Stimulated activated CD8-positive, alpha-beta memory T cell treated with anti-CD3 and anti-CD28 coated beads, Interleukin-4, amount 100 ng/mL, for 4 hours (primary cell): Measurements from ENCODE around the gene F7.
A peak's percentile ranks its signal among the peaks of the same experiment; 100 is the strongest.
"Not testable (repeated sequence)": the region's sequence is repeated elsewhere in the genome, so short reads cannot be mapped to it uniquely, and the experiment has no call there.

Experiments used
- DNase-seq, 2 donors: peaks; one replicate each; pipeline ENCODE4 v3.0.0-alpha.2; 2020; ENCODE audit warnings: low read depth in 2 of 2, low spot score in 1 of 2

F7 gene

DNA sequence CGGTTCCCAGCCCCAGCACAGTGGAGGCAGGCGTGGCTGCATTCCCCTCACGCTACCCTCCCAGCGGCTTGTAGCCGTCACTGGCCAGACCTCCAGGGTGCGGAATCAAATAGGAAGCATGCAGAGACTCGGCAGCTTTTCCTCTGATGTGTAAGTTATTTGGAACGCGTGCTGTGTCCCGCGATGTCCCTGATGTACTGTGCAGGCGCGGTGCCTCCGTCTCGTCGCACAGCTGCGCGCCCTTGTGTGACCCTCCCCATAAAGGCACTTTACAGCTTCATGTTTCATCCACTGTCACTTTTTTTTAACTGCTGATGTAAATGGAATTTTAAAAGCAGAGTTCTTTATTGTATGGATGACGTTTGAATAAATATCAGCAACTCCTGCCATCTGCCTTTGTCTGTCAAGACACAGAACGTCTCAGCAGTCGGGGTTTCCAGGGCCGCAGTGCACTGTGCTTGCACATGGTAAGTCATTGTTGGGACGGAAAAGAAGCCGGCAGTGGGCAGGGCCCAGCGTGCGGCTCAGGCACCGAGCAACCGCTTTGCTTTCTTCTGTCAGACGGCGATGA, 7.3 kb upstream of the F7 start:
- no peak for DNase-seq

DNA sequence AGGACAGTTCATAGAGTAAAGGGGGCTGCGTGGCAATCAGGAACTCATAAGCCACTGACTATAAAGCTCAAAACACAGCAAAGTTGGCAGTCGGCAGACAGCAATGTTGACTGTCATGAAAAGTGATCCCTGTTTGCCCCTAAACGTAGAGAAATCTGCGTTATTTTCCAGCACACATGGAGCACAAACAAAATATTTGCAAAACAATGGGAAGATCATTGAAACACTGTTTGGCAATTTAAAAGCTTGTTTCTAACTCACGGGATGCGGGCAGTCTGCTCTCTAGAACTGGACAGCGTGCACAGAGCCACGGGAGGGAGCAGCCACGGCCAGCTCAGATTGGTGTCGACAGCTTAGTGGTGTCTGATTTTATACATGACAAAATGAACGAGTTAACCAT, 6.4 kb upstream of the F7 start:
- DNase-seq: no peak

DNA sequence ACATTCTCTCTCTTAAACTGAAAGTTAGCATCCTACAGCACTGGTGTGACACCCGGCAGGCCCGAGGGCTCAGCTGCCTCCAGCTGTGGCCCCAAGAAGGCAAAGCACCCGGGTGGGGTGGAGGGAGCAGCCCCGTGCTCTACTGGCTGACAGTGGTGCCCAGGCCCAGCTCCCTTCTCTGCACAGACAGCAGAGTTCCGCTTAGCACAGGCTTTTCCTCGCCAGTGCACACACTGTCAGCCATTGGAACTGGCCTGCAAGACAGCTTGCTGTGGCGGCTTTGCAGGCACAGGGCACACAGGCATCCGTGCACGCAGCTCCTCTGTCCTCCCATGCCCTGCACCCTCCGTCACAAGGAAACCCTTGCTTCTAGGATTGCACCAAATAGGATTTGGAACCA, 3.3 kb upstream of the F7 start:
- not testable (repeated sequence) for DNase-seq

DNA sequence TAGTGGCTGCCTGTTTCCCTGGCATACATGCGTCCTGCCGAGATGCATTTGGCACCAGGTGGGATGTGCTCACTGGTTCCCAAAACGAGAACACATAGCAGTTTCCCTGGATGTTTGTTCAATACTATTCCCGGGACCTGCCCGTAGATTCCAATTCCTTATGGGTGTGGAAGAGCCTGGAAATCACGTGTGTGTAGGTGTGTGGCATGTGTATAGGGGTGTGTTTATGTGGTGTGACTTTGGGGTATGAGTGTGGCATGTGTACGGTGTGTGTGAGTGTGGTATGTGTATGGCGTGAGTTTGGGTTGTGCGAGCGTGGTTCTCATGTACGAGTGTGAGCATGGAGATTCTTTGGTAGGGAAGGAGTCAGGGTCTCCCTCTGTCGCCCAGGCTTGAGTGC, 2.9 kb upstream of the F7 start:
- no peak for DNase-seq

DNA sequence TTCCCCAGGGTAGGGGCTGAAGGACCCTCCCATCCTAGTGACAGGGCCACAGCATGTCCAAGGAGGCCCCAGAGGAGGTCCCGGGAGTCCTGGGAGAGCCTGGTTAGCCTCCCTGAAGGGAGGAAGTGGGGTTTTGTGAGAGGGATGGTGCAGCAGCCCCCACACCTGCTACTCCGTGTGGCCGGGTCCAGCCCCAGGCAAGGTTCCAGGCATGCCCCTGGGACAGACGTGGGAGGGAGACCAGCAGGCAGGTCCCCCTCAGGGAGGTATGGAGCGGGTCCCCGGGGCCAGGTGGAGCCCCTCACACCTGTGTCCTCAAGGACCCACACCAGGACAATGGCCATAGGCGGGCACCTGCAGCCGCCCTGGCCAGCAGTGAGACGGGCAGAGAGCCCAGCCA, 1.9 kb upstream of the F7 start:
- no peak for DNase-seq

DNA sequence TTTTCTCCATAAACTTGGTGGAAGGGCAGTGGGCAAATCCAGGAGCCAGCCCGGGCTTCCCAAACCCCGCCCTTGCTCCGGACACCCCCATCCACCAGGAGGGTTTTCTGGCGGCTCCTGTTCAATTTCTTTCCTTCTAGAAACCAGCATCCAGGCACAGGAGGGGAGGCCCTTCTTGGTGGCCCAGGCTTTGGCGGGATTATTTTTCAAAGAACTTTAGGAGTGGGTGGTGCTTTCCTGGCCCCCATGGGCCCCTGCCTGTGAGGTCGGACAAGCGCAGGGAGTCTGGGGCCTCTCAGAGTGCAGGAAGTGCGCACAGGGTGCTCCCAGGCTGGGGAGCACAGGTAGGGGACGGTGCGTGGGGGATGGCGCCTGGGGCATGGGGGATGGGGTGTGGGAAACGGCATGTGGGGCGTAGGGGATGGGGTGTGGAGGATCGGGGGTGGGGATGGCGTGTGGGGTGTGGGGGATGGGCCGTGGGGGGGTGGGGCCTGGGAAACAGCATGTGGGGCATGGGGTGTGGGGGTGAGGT, 396 bp downstream of the F7 start:
- no peak for DNase-seq

DNA sequence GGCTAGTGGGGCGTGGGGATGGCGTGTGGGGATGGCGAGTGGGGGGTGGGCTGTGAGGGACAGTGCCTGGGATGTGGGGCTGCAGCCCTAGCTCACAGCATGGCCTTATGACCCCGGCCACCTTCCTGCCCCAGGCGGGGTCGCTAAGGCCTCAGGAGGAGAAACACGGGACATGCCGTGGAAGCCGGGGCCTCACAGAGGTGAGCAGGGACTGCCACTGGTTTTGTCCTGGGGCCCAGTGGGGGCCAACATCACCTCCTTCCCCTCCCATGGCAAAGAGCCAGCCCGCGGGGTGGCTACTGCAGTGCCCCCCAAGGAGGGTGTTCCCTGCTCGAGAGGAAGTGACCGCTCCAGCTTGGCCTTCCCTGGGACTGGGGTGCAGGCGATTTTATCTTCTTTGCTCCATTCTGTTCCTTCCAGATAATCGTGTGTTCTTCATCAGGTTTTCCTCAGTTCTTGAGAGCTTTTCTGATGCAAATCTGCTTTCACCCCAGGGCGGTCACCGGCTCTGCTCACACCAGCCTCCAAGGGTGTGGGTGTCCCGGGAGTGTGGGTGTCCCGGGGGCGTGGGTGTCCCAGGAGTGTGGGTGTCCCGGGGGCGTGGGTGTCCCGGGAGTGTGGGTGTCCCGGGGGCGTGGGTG, 1.2 kb downstream of the F7 start:
- no peak for DNase-seq

DNA sequence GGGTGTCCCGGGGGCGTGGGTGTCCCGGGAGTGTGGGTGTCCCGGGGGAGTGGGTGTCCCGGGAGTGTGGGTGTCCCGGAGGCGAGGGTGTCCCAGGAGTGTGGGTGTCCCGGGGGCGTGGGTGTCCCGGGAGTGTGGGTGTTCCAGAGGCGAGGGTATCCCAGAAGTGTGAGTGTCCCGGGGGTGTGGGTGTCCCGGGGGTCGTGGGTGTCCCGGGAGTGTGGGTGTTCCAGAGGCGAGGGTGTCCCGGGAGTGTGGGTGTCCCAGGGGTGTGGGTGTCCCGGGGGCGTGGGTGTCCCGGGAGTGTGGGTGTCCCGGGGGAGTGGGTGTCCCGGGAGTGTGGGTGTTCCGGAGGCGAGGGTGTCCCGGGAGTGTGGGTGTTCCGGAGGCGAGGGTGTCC, 2.9 kb downstream of the F7 start:
- not testable (repeated sequence) for DNase-seq

DNA sequence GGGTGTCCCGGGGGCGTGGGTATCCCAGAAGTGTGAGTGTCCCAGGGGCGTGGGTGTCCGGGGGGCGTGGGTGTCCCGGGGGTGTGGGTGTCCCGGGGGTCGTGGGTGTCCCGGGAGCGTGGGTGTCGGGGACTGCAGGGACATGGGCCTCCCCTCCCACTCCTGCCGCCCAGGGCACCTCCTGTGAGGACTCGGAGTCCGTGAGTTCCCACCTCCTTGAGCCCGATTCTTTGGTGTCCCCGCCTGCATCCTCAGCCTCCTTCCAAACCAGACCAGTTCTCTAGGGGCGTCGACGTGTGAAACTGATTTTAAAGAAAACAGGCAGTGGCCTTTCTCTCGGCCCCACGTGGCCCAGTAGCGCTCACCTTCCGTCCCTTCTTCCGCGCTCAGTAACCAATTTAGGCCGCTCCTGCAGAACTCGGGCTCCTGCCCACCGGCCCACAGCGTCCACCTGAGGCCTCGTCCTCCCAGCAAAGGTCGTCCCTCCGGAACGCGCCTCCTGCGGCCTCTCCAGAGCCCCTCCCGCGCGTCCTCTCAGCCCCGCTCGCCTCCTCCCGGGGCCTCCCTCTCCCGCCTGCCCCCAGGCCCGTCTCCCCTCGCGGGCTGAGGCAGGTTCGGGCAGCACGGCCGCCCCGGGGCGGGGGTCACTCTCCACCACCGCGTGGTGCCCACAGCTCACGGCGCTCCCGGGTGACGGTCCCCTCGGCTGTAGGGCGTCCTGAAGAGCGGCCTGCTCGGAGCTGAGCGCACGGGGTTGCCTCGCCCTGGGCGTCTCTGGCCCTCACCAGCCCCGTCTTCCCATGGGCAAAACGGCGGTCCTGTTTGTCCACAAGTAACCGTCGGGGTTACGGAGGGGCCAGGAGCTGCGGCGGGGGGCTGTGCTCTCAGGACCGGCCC, 3.8 kb downstream of the F7 start:
- DNase-seq: no peak

DNA sequence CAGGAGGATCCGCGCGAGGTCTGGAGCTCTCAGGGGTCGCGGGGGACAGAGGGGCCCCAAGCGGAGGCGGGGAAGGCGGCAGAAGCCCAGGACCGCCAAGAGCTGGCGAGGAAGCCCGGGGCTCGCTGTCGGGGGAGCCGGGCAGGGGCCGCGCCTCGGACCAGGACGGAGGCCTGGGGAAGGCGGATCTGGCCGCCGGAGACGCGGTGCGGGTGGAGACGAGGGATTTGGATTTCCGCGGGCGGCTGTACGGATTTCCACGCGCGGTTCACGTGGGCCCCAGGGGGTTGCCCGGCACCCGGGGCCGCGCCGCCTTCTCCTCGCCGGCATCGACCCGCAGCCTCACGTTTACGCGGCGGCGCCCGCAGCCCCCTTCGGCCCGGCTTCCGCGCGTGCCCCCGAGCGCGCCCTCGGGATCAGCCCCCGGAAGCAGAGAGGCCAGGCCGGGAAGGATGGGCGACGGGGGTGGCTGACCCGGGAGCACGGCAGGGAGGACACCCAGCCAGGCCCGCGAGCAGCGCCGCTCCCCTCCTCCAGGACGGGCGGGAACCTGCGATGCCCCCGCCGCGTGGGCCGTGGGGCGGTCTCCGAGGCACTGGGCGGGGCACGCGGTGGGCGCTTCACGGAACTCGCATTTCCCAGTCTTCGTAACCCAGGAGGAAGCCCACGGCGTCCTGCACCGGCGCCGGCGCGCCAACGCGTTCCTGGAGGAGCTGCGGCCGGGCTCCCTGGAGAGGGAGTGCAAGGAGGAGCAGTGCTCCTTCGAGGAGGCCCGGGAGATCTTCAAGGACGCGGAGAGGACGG, 4.7 kb downstream of the F7 start:
- DNase-seq: peak; percentile 16 to 35

DNA sequence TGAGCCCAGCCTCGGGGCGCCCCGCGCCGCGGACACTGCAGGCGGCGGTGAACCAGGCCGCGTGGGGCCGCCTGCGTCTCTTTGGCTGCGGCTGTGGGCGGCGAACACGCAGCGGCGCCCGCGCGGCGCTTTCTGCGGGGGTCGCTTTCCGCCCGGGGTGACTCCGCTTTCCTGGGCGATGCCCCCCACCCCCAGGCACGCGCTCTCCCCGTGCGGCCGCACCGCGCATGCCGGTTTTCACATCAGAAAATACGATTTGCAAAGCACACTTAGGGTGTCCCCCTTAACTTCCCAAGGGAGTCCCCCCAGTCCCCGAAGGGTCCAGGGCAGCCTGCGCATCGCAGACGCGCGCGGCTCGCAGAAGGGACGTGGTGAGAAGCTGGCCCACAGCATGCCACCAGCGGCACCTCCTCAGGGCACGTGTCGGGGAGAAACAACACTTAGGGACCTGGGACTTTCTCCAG, 5.3 kb downstream of the F7 start:
- no peak for DNase-seq

DNA sequence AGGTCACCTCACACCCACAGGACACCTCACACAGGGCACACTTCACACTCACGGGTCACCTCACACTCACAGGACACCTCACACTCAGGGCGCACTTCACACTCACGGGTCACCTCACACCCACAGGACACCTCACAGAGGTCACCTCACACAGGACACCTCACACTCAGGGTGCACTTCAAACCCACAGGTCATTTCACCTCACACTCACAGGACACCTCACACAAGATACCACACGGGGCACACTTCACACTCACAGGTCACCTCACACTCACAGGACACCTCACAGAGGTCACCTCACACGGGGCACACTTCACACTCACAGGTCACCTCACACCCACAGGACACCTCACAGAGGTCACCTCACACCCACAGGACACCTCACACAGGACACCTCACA, 6.2 kb downstream of the F7 start:
- not testable (repeated sequence) for DNase-seq

DNA sequence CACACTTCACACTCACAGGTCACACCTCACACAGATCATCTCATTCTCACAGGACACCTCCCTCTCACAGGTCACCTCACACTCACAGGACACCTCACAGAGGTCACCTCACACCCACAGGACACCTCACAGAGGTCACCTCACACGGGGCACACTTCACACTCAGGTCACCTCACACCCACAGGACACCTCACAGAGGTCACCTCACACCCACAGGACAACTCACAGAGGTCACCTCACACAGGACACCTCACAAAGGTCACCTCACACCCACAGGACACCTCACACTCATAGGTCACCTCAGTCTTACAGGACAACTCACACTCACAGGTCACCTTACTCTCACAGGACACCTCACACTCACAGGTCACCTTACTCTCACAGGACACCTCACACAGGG, 6.9 kb downstream of the F7 start:
- not testable (repeated sequence) for DNase-seq

DNA sequence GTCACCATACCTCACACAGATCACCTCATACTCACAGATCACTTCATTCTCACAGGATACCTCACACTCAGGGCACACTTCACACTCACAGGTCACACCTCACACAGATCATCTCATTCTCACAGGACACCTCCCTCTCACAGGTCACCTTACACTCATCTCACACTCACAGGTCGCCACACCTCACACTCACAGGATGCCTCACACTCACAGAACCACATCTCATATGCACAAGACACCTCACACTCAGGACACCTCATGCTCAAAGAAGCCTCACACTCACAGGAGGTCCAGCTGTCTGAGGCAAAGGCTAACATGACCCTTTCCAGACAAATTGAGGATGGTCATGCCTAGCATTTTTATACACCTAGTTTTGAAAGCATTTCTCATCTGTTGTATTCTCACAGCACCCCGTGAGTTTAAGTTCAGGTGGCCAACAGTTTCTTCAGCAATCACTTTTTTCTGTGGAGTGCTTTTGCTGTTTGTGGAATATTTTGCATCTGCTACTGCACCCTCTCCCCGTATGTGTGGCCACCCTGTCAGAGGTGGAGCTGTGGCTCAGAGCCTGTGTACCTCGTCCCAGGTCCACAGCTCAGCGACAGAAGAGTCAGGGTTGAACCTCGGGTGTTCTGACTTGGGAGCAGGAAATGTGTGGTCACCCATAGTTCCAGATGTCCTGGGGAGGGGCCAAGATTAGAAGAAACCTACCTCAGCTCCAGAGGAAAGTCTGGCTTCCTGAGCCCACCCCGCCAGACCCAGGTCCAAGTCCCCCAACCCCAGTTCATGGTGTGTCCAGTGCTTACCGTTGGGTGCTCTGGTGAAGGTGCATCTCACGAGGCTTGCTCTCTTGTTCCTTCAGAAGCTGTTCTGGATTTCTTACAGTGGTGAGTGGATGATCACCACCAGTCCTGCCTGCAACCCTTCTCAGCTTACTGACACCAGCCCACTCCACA, 7.6 kb downstream of the F7 start:
- no peak for DNase-seq

DNA sequence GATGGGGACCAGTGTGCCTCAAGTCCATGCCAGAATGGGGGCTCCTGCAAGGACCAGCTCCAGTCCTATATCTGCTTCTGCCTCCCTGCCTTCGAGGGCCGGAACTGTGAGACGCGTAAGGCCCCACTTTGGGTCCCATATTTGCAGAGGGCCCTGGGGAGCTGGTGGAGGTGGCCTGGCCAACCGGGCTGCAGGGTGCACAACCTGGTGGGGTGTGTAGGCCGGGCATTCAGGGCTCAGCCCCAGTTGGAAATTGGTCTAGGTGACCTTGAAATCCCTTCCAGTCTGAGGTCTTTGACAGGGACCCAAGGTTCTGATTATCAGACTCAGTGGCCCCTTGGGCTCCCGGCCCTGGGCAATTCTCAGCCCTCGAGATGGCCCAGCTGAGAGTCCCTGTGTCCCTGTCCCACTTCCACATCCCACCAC, 8.3 kb downstream of the F7 start:
- no peak for DNase-seq

DNA sequence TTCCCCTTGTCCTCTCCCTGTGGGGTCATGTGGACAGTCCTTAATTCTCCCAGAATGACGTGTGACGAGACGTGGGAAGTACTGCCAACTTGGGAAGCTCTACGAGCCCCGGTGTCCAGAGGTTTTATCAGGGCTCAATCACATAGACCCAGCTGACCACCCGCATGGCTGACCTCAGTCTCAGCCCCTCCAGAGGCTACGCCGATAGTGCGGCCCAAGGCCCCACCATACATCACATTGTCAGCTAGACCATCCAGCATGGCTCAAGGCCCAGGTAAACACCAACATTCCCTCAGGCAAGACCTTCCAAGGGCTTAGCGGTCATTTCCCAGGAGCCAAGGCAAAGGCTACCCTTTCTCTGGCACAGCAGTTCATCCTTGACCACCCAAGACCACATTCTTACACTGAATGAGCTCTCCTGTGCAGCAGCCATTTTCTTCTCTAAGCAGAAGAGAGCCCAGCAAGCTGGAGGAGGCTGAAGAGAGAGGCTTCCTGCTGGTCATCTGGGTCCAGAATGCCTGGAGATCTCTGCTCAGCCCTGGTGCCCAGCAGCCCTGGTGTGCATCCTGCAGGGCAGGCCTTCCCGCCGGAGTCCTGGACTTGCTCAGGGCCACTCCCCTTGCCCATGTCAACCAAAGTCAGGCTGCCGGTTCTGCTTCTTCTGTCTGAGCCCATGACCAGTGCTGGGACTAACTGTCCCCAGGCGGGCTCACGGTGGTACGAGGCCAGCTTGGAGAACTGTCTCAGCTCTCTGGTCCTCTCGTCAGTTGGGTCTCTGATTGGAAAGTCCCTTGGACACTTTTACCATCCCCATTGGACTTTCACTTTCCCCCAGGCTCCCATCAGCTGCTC, 9.1 kb downstream of the F7 start:
- DNase-seq: no peak

DNA sequence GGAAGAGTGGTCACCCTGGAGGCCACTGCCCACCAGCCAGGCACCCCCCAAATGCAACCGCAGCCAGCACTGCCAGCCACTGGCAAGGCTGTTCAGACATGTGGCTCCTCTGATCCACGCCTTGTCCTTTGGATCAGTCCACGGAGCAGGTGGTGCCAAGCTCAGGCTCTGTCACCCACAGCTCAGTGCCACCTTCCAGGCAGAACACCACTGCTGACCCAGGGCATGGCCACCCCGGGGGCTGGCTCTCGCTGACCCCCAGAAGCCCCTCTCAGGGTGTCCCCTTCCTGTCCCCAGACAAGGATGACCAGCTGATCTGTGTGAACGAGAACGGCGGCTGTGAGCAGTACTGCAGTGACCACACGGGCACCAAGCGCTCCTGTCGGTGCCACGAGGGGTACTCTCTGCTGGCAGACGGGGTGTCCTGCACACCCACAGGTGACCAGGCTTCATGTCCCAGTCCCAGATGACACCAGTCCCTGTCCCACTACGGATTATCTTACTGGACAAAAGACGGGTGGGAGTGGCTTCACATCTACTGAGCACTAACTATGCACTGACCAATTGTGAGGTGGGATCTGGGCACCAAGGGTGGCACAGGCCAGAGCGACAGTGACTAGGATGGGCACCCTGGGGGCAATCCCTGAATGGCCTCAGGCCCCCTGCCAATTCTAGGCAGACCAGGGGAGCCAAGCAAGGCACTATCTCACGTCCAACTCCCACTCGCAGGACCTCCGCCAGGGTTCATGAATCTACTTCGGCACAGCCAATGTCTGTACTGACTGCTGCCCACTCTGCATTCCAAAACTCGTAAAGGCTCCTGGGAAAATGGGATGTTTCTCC, 10.0 kb downstream of the F7 start:
- no peak for DNase-seq

DNA sequence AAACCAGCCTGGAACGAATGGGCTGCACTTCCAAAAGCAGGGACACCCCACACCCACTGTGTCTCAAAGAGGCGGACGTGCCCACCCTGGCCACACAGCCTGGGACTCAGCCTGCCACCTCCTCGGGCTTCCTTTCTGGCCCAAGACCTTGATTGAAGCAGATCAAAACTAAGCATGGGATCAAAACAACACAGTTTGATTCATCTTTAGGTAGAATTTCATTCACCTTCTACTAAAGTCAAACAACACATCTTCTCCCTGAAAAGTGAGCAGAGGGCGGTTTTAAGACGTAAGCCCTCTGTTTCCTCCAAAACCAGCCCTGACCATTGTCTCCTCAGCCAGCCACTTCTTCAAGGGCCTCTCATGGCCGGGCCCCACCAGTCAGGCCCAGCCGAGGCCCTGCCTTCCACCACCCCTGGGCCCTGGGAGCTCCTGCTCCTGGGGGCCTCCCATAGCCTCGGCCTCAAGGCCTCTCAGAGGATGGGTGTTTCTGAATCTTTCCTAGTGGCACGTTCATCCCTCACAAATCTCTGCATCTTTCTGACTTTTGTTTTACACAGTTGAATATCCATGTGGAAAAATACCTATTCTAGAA, 10.7 kb downstream of the F7 start:
- DNase-seq: no peak
